ENCODE results near the gene OR4C12. TPM values are rescaled to one million over a fixed set of nuclear protein-coding genes. Genes with fewer than 3 reads are reported as not detected.
"Not testable (repeated sequence)": the region's sequence is repeated elsewhere in the genome, so short reads cannot be mapped to it uniquely, and the experiment has no call there.

Gene OR4C12
- total and polyA plus RNA-seq, 9 of the 15 experiments (the other 6 are each of a cell fraction or from before 2014, with no cell fraction given) = not detected

DNA sequence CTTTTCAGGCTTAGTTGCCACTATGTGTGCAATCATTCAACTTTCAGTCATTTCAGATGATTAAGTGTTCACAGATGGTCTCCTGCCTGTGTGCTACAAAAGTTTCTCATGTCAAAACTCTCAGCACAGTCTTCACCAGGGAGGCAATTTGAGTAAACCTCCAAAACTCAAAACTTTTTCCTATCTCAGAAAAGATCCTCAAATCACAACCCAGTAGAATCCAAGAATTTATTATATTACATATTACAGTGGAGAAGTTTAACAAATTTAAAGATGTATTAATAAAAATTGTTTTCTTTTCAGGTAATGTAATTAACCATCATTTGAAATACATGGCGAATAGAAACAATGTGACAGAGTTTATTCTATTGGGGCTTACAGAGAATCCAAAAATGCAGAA is 30.2 kb downstream of the OR4C12 start, which contains the start of gene OR4C13 (continued):
- TF ChIP-seq ILF3 (IDR thresholded peaks at IDR 0.05; ENCODE audit: borderline replicate concordance) = no peak

GRCh38 chr11:49948701-49949100 is 33.6 kb downstream of the OR4C12 start:
- H3K4me2 ChIP-seq (ENCODE audit: insufficient read depth, low read length); H4K20me1 ChIP-seq (replicated peaks; ENCODE audit: control insufficient read depth, insufficient read depth, low read length); H3K4me1 ChIP-seq (replicated peaks in 1 of 2; ENCODE audit: control insufficient read depth in 2 of 2, insufficient read depth in 2 of 2, low read length in 2 of 2); FAIRE-seq; intact Hi-C loops (cut with micrococcal nuclease); H2AFZ ChIP-seq (ENCODE audit: low read depth, low read length); H3K27ac ChIP-seq (ENCODE audit: extremely low read depth, low read depth, low read length); POLR2A ChIA-PET; H3K27me3 ChIP-seq (ENCODE audit: control insufficient read depth in 2 of 2, insufficient read depth in 2 of 2, low read length in 2 of 2); H3K9ac ChIP-seq (ENCODE audit: insufficient read depth in 1 of 2, low read depth in 2 of 2, low read length in 2 of 2); DNase-seq (ENCODE audit: extremely low read depth in 1 of 4, low spot score in 3 of 4); H3K9me3 ChIP-seq (replicated peaks; ENCODE audit: control insufficient read depth, insufficient read depth, low read depth, low read length); CTCF ChIA-PET (ENCODE audit: low intra/inter-chr PET ratio); H3K4me3 ChIP-seq; ATAC-seq; H3K9me1 ChIP-seq (ENCODE audit: control insufficient read depth, insufficient read depth, low read length); BruUV-seq (replicated peaks); H3K36me3 ChIP-seq (ENCODE audit: control insufficient read depth, insufficient read depth, low read length); H3K79me2 ChIP-seq (ENCODE audit: control insufficient read depth, insufficient read depth, low read length); in situ Hi-C loops (cut with MboI): not testable (repeated sequence)
- TF ChIP-seq ZNF146 (CRISPR knock-in tag; IDR thresholded peaks at IDR 0.05; ENCODE audit: unreplicated experiment) = peak; percentile 68
- peak; percentile 55 for TF ChIP-seq RBM25 (IDR thresholded peaks at IDR 0.05; ENCODE audit: low read depth, low read length, severe bottlenecking)
- 0% methylated on average over 1 of the region's 1 CpG for WGBS (ENCODE audit: insufficient coverage, low coverage, missing lambda C conversion rate)

Other genes starting within 250 kb of the OR4C12 start
- not detected in 2 replicates for gene OR4C13, start 30.1 kb downstream of the OR4C12 start, total RNA-seq (2014; rRNA removed)
- gene OR4C13, start 30.1 kb downstream of the OR4C12 start, total RNA-seq (2014; rRNA removed; fragmentation: Illumina TruSeq; extraction: Trizol) = not detected in 2 replicates
- gene OR4C13, start 30.1 kb downstream of the OR4C12 start, total RNA-seq (2015; rRNA removed; fragmentation: Illumina TruSeq; extraction: Trizol) = not detected in 2 replicates
- gene OR4C13, start 30.1 kb downstream of the OR4C12 start, total RNA-seq (2021) = not detected in 2 replicates
- not detected in 2 replicates for gene OR4C13, start 30.1 kb downstream of the OR4C12 start, polyA plus RNA-seq (2011; rRNA removed)
- not detected in 2 replicates for gene OR4C13, start 30.1 kb downstream of the OR4C12 start, polyA plus RNA-seq (2014; fragmentation: Illumina TruSeq; extraction: Trizol)
- not detected for gene OR4C13, start 30.1 kb downstream of the OR4C12 start, polyA plus RNA-seq (2014; fragmentation: Nextera tagmentation; extraction: Ambion mirVana)
- not detected in 2 replicates for gene OR4C13, start 30.1 kb downstream of the OR4C12 start, polyA plus RNA-seq (2014; rRNA removed)
- not detected in 2 replicates for gene OR4C45, start 50.3 kb upstream of the OR4C12 start, total RNA-seq (2014; rRNA removed)
- not detected in 2 replicates for gene OR4C45, start 50.3 kb upstream of the OR4C12 start, total RNA-seq (2014; rRNA removed; fragmentation: Illumina TruSeq; extraction: Trizol)
- not detected in 2 replicates for gene OR4C45, start 50.3 kb upstream of the OR4C12 start, total RNA-seq (2015; rRNA removed; fragmentation: Illumina TruSeq; extraction: Trizol)
- not detected in 2 replicates for gene OR4C45, start 50.3 kb upstream of the OR4C12 start, total RNA-seq (2021)
- gene OR4C45, start 50.3 kb upstream of the OR4C12 start, polyA plus RNA-seq (2011; rRNA removed) = not detected in 2 replicates
- gene OR4C45, start 50.3 kb upstream of the OR4C12 start, polyA plus RNA-seq (2014; fragmentation: Illumina TruSeq; extraction: Trizol) = not detected in 2 replicates
- gene OR4C45, start 50.3 kb upstream of the OR4C12 start, polyA plus RNA-seq (2014; fragmentation: Nextera tagmentation; extraction: Ambion mirVana) = not detected
- gene OR4C45, start 50.3 kb upstream of the OR4C12 start, polyA plus RNA-seq (2014; rRNA removed) = not detected in 2 replicates

Data from K562 (cell line).